ENCODE results near the gene NRF1. TPM values are rescaled to one million over a fixed set of nuclear protein-coding genes. Genes with fewer than 3 reads are reported as not detected.

Gene NRF1
- 9.5 to 12.3 TPM (median 11.7 TPM) in 5 replicates for total RNA-seq (2022; extraction: Qiagen RNA extraction)

DNA sequence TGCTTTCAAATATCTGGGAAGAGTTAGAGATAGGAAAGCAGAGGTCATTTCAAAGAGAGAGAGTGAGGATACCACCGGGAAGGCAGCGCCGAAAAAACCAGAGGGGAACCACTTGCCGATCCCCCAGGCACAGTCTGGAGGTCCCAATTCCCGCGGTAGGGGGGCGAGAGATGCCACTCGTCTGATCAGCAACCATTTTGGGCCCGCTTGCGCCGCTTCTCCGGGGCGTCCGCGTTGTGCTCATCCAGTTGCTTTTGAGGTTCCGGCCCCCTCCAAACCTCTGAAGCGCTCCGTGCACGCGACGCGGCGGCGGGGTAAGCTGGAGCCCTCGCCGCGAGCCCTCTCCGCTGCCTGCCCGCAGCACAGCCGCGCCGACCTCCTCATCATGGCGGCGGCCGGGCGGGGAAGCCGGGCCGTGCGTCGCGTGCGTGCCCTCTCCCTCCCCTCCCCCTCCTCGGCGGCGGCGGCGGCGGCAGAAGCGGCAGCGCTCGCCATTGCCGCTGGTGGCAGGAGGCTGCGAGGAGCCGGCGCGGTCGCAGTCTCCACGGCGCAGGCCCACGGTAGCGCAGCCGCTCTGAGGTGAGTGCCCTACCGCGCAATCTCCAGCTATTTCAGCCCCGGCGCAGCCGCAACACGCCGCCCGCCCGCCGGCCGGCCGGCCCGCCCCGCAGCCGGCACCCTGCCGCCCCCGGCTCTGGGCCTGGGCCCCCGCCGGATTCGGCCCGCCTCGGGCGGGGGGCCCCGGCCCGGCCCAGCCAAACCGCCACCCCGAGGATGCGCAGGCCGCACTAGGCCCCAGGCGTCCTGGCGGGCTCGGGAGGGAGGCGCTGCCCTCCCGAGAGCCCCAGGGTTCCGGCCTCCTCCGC, at the start of gene NRF1:
TSS of gene NRF1 (plus strand) at position 475 of the 866 bp plus-strand sequence. CDS start 45,632 bp downstream, outside the sequence.

Other genes with a start within 250 kb of the NRF1 start
- 6.7 to 8.4 TPM (median 7.1 TPM) in 5 replicates for gene STRIP2, start 177.3 kb upstream of the NRF1 start, total RNA-seq (2022; extraction: Qiagen RNA extraction)
- gene SMKR1, start 109.2 kb upstream of the NRF1 start, total RNA-seq (2022; extraction: Qiagen RNA extraction): 11.8 to 13.3 TPM (median 12.4 TPM) in 5 replicates

Data from A549 treated with CORT108297 at 1 μM for 4 hours (cell line).